ENCODE results near the gene CYFIP1. TPM values are rescaled to one million over a fixed set of nuclear protein-coding genes. Genes with fewer than 3 reads are reported as not detected.
A peak's percentile ranks its signal among the peaks of the same experiment; 100 is the strongest.

Gene CYFIP1
- total and polyA plus RNA-seq, 11 donors = 7.6 to 111 (median 32.8) TPM

- Histone ChIP-seq H3K27me3 (no peaks in the 10 kb centered on the region), H3K36me3 (peaks cover 0 to 3% (median 0%) of the 10 kb centered on the region in 9 donors), H3K4me3 (peak overlapping the region in 3 of 12 donors; percentile 1 to 32 (median 7)), H3K27ac (peak overlapping the region in 11 of 12 donors; percentile 35 to 83 (median 62)), H3K9me3 (no peaks in the 10 kb centered on the region), H3K4me1 (peaks cover 24 to 85% (median 68%) of the 10 kb centered on the region in 12 donors)
- WGBS, 4 donors = 50 to 61% (median 52%) methylated on average over 12 of the region's 12 CpGs
- intact Hi-C loops (cut with DNase I) = no loop called here
- TF ChIP-seq POLR2A (IDR thresholded peaks at IDR 0.05) = no peak
- TF ChIP-seq, protein P1, sequence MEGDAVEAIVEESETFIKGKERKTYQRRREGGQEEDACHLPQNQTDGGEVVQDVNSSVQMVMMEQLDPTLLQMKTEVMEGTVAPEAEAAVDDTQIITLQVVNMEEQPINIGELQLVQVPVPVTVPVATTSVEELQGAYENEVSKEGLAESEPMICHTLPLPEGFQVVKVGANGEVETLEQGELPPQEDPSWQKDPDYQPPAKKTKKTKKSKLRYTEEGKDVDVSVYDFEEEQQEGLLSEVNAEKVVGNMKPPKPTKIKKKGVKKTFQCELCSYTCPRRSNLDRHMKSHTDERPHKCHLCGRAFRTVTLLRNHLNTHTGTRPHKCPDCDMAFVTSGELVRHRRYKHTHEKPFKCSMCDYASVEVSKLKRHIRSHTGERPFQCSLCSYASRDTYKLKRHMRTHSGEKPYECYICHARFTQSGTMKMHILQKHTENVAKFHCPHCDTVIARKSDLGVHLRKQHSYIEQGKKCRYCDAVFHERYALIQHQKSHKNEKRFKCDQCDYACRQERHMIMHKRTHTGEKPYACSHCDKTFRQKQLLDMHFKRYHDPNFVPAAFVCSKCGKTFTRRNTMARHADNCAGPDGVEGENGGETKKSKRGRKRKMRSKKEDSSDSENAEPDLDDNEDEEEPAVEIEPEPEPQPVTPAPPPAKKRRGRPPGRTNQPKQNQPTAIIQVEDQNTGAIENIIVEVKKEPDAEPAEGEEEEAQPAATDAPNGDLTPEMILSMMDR (IDR thresholded peaks at IDR 0.05) = no peak
- peak in 1 of 5 donors; percentile 40 for DNase-seq
- ATAC-seq = no peak
Observed at GRCh38 chr15:22963641-22964040, 16.5 kb downstream of the CYFIP1 start.

DNA sequence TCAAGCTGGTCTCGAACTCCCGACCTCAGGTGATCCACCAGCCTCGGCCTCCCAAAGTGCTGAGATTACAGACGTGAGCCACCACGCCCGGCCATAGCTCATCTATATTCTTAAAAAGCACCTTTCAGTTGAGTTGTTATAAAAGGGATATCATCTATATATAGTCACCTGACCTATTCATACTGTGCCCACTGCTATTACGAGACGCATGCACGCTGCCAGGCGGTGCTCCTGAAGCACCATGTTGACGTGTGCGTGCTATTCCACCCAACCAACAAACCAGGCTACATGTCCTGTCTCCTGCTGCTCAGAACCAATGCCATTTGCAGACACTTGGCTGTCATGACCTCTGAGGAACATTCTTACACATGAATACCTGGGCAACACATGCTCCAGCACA lies 17.6 kb downstream of the CYFIP1 start:
- no peak for TF ChIP-seq POLR2A (IDR thresholded peaks at IDR 0.05)
- TF ChIP-seq, protein P1 (IDR thresholded peaks at IDR 0.05) = no peak
- H3K36me3 ChIP-seq = peaks cover 0 to 3% (median 0%) of the 10 kb centered on the region in 9 donors
- H3K4me3 ChIP-seq = no peak overlapping the region
- no peaks in the 10 kb centered on the region for H3K27me3 ChIP-seq
- WGBS, 4 donors = 93 to 94% (median 93%) methylated on average over 11 to 12 of the region's 12 CpGs
- H3K27ac ChIP-seq = peak overlapping the region in 8 of 12 donors; percentile 24 to 83 (median 67)
- H3K9me3 ChIP-seq = no peaks in the 10 kb centered on the region
- intact Hi-C loops (cut with DNase I) = no loop called here
- peaks cover 19 to 82% (median 66%) of the 10 kb centered on the region in 12 donors for H3K4me1 ChIP-seq
- ATAC-seq (no peak), DNase-seq (peak in 1 of 5 donors; percentile 17)

DNA sequence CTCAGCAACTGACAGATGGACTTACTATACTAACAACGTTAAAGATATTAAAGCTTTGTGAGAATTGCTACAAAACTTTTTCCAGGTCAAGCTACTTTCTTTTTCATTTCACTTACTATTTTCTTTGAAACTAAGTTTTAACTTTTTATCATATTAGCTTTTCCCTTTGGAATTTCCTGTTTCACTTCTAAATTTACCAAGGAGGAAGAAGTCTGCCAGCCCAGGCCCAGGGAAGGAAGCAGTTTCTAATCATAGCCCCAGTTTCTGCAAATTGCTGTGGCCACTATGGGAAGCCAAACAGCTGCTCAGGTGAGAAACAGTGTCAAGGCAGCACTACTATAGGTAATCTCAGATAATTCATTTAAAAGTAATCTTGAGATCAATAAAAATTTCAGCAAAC lies 18.4 kb downstream of the CYFIP1 start:
- ATAC-seq (peak in 1 of 4 donors; percentile 19), DNase-seq (peak in 1 of 5 donors; percentile 22)
- 26 to 40% (median 30%) methylated on average over 1 of the region's 1 CpG for WGBS, 4 donors
- H3K4me3 ChIP-seq = peak overlapping the region in 7 of 12 donors; percentile 2 to 29 (median 20)
- peaks cover 19 to 84% (median 70%) of the 10 kb centered on the region in 12 donors for H3K4me1 ChIP-seq
- peak overlapping the region; percentile 10 to 84 (median 64) for H3K27ac ChIP-seq
- no peaks in the 10 kb centered on the region for H3K27me3 ChIP-seq
- peaks cover 0 to 3% (median 0%) of the 10 kb centered on the region in 9 donors for H3K36me3 ChIP-seq
- intact Hi-C loops (cut with DNase I) = loop anchor here in 2 of 10 donors (2.0 kb wide), 1 partner anchor 17 kb away; no protein-coding TSS in a partner anchor
- H3K9me3 ChIP-seq = no peaks in the 10 kb centered on the region
- no peak for TF ChIP-seq POLR2A (IDR thresholded peaks at IDR 0.05)
- TF ChIP-seq, protein P1 (IDR thresholded peaks at IDR 0.05) = no peak

GRCh38 chr15:22960556-22960955 lies 19.6 kb downstream of the CYFIP1 start:
- no peaks in the 10 kb centered on the region for H3K36me3 ChIP-seq
- H3K27me3 ChIP-seq = no peaks in the 10 kb centered on the region
- H3K9me3 ChIP-seq = no peaks in the 10 kb centered on the region
- DNase-seq (peak in 1 of 5 donors; percentile 29), ATAC-seq (no peak)
- no peak overlapping the region for H3K4me3 ChIP-seq
- 59 to 73% (median 66%) methylated on average over 8 of the region's 8 CpGs for WGBS, 4 donors
- intact Hi-C loops (cut with DNase I) = loop anchor here in 2 of 10 donors (2.0 kb wide), 1 partner anchor 18 kb away; no protein-coding TSS in a partner anchor
- TF ChIP-seq, protein P1 (IDR thresholded peaks at IDR 0.05) = no peak
- no peak for TF ChIP-seq POLR2A (IDR thresholded peaks at IDR 0.05)
- H3K4me1 ChIP-seq = peaks cover 30 to 95% (median 80%) of the 10 kb centered on the region in 12 donors
- H3K27ac ChIP-seq = peak overlapping the region in 11 of 12 donors; percentile 50 to 84 (median 64)

Measured in heart left ventricle (tissue), 16 donors.